ENCODE results near the gene SLC25A13. TPM values are rescaled to one million over a fixed set of nuclear protein-coding genes. Genes with fewer than 3 reads are reported as not detected.
A peak's percentile ranks its signal among the peaks of the same experiment; 100 is the strongest.

SLC25A13 gene
- total and polyA plus RNA-seq, 9 of the 15 experiments (the other 6 are each of a cell fraction or from before 2014, with no cell fraction given), result 21.4 to 80.2 (median 58.7) TPM

DNA sequence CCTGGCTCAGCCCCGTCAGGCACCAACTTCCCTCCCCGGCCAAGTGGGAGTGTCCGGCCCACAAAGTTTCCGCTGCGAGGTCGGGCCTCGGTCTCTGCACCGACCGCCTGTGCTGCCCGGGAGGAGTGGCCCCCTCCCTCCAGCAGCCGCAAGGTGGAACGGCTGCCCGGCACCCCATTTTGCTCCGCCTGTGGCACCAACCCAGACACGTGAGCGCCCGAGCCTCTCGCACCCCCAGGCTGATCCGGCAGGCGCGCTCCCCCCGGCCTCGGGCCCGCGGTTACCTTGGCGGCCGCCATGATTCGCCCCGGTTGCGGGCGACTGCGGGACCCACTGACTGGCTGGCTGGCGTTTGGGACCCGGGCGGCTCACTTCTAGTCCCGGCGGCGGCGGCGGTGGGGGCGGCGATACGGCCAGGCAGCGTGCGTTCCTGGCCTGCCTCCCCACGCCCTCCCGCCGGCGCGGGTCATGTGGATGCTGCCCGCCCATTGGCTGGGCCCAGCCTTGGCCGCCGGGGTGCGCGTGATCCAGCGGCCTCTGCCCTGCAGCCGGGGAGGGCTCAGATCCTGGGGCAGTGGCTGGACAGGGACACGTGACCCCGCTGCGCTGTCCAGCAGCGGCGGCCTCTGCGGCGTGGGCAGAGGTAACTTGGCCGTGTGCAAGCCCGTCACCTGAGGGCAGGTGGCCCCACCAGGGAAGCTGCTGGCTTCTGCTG is at the start of gene SLC25A13 (continued):
- TF ChIP-seq, protein P1, sequence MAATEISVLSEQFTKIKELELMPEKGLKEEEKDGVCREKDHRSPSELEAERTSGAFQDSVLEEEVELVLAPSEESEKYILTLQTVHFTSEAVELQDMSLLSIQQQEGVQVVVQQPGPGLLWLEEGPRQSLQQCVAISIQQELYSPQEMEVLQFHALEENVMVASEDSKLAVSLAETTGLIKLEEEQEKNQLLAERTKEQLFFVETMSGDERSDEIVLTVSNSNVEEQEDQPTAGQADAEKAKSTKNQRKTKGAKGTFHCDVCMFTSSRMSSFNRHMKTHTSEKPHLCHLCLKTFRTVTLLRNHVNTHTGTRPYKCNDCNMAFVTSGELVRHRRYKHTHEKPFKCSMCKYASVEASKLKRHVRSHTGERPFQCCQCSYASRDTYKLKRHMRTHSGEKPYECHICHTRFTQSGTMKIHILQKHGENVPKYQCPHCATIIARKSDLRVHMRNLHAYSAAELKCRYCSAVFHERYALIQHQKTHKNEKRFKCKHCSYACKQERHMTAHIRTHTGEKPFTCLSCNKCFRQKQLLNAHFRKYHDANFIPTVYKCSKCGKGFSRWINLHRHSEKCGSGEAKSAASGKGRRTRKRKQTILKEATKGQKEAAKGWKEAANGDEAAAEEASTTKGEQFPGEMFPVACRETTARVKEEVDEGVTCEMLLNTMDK (IDR thresholded peaks at IDR 0.05; ENCODE audit: borderline replicate concordance, insufficient read depth, low read depth, low read length, poor library complexity, severe bottlenecking), result no peak
- TF ChIP-seq MXI1 (IDR thresholded peaks at IDR 0.05; ENCODE audit: low read depth, low read length), result no peak
- TF ChIP-seq COPS2 (conservative IDR thresholded peaks at IDR 0.05), result no peak
- TF ChIP-seq, protein P2, sequence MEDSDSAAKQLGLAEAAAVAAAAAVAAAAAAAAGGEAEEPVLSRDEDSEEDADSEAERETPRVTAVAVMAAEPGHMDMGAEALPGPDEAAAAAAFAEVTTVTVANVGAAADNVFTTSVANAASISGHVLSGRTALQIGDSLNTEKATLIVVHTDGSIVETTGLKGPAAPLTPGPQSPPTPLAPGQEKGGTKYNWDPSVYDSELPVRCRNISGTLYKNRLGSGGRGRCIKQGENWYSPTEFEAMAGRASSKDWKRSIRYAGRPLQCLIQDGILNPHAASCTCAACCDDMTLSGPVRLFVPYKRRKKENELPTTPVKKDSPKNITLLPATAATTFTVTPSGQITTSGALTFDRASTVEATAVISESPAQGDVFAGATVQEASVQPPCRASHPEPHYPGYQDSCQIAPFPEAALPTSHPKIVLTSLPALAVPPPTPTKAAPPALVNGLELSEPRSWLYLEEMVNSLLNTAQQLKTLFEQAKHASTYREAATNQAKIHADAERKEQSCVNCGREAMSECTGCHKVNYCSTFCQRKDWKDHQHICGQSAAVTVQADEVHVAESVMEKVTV (CRISPR knock-in tag; IDR thresholded peaks at IDR 0.05), result no peak
- peak; percentile 55 for TF ChIP-seq TBP (optimal IDR thresholded peaks at IDR 0.05; ENCODE audit: low read depth, low read length)
- TF ChIP-seq ZNF699 (CRISPR knock-in tag; IDR thresholded peaks at IDR 0.05; ENCODE audit: insufficient replicate concordance), result no peak
- TF ChIP-seq BRD9 (IDR thresholded peaks at IDR 0.05; ENCODE audit: low read depth, partially characterized antibody), result no peak
- peak; percentile 83 for TF ChIP-seq SAP30 (IDR thresholded peaks at IDR 0.05; ENCODE audit: borderline replicate concordance, insufficient read depth, low read depth, low read length, poor library complexity, severe bottlenecking)
- TF ChIP-seq SRSF1 (IDR thresholded peaks at IDR 0.05; ENCODE audit: low read depth, low read length), result 0 out of 2 replicates have a peak, but pooled peaks have one; percentile 64
- TF ChIP-seq CBFB (CRISPR knock-in tag; IDR thresholded peaks at IDR 0.05), result peak; percentile 76; the same call in 1 of the 2 replicates
- no peak for TF ChIP-seq RBM17 (IDR thresholded peaks at IDR 0.05; ENCODE audit: borderline replicate concordance, low read depth, low read length)
- peak; percentile 18; the same call in 1 of the 2 replicates for TF ChIP-seq SMARCA5 (IDR thresholded peaks at IDR 0.05)
- TF ChIP-seq HMGN3 (IDR thresholded peaks at IDR 0.05; ENCODE audit: borderline replicate concordance, extremely low read depth, insufficient read length, low read depth, low read length), result peak; percentile 88
- no peak for TF ChIP-seq ZNF77 (CRISPR knock-in tag; IDR thresholded peaks at IDR 0.05)

All from K562 (cell line).